SK-N-SH treated with all-trans-retinoic acid at 6 μM for 48 hours (cell line): ENCODE measurements around the gene AZIN2.

ENCODE experiments used
- ATAC-seq: fragments of 200-7000 bp; cut with Tn5 transposase; 3 replicates; pipeline ENCODE4 v1.9.1; 2020; ENCODE audit warnings: mild to moderate bottlenecking, moderate library complexity
- ARNTL ChIP-seq: fragments of 450-650 bp; formaldehyde crosslinking; IDR thresholded peaks from 2 replicates; pipeline ENCODE4 v1.5.0; 2020; ENCODE audit warnings: low read depth, mild to moderate bottlenecking, moderate library complexity, borderline replicate concordance
- BACH2 ChIP-seq: fragments of 250-450 bp; sonication (Bioruptor Pico); IDR thresholded peaks from 2 replicates; pipeline ENCODE4 v1.9.0; 2021; ENCODE audit warnings: mild to moderate bottlenecking, borderline replicate concordance
- CREB5 ChIP-seq: fragments of 250-450 bp; sonication (Bioruptor Pico); IDR thresholded peaks from 2 replicates; pipeline ENCODE4 v1.5.1; 2020; ENCODE audit warnings: low read depth, mild to moderate bottlenecking, moderate library complexity
- CSDC2 ChIP-seq: fragments of 250-450 bp; sonication (Bioruptor Pico); IDR thresholded peaks from 2 replicates; pipeline ENCODE4 v1.5.0; 2020; ENCODE audit warnings: mild to moderate bottlenecking, moderate library complexity
- ESRRG ChIP-seq: fragments of 250-450 bp; sonication (Bioruptor Pico); IDR thresholded peaks from 2 replicates; pipeline ENCODE4 v1.6.1; 2021; ENCODE audit warnings: mild to moderate bottlenecking
- GLIS3 ChIP-seq: fragments of 250-450 bp; sonication (Bioruptor Pico); IDR thresholded peaks from 2 replicates; pipeline ENCODE4 v1.5.0; 2020; ENCODE audit warnings: mild to moderate bottlenecking, moderate library complexity
- OSR1 ChIP-seq: fragments of 250-450 bp; sonication (Bioruptor Pico); IDR thresholded peaks from 2 replicates; pipeline ENCODE4 v1.8.0; 2022; ENCODE audit warnings: moderate library complexity, mild to moderate bottlenecking, inconsistent platforms
- PATZ1 ChIP-seq: fragments of 250-450 bp; sonication (Bioruptor Pico); IDR thresholded peaks from 2 replicates; pipeline ENCODE4 v1.8.0; 2020; ENCODE audit warnings: mild to moderate bottlenecking, moderate library complexity, borderline replicate concordance
- POU6F1 ChIP-seq: fragments of 250-450 bp; sonication (Bioruptor Pico); IDR thresholded peaks from 2 replicates; pipeline ENCODE4 v1.8.0; 2021; ENCODE audit warnings: low read depth, mild to moderate bottlenecking, moderate library complexity, borderline replicate concordance
- PPARA ChIP-seq: fragments of 250-450 bp; sonication (Bioruptor Pico); IDR thresholded peaks from 2 replicates; pipeline ENCODE4 v1.5.0; 2020; ENCODE audit warnings: mild to moderate bottlenecking, borderline replicate concordance
- RARB ChIP-seq: fragments of 250-450 bp; sonication (Bioruptor Pico); IDR thresholded peaks from 2 replicates; pipeline ENCODE4 v1.8.0; 2021; ENCODE audit warnings: mild to moderate bottlenecking, moderate library complexity
- SNAI2 ChIP-seq: fragments of 250-450 bp; sonication (Bioruptor Pico); IDR thresholded peaks from 2 replicates; pipeline ENCODE4 v1.5.0; 2020; ENCODE audit warnings: mild to moderate bottlenecking, moderate library complexity
- TSHZ2 ChIP-seq: fragments of 250-450 bp; sonication (Bioruptor Pico); IDR thresholded peaks from 2 replicates; pipeline ENCODE4 v1.5.0; 2020; ENCODE audit warnings: mild to moderate bottlenecking, moderate library complexity
- ZC3H10 ChIP-seq: fragments of 250-450 bp; sonication (Bioruptor Pico); IDR thresholded peaks from 2 replicates; pipeline ENCODE4 v1.5.1; 2021; ENCODE audit warnings: mild to moderate bottlenecking, moderate library complexity
- ZFP3 ChIP-seq: fragments of 250-450 bp; sonication (Bioruptor Pico); IDR thresholded peaks from 2 replicates; pipeline ENCODE4 v1.5.0; 2020; ENCODE audit warnings: mild to moderate bottlenecking, moderate library complexity
- ZFP30 ChIP-seq: fragments of 450-650 bp; formaldehyde crosslinking; IDR thresholded peaks from 2 replicates; pipeline ENCODE4 v1.5.0; 2022; ENCODE audit warnings: mild to moderate bottlenecking, moderate library complexity
- ZNF565 ChIP-seq: fragments of 450-650 bp; formaldehyde crosslinking; conservative IDR thresholded peaks from 2 replicates; pipeline ENCODE4 v1.5.0; 2020; ENCODE audit warnings: low read depth, mild to moderate bottlenecking, moderate library complexity
- ZNF70 ChIP-seq: fragments of 450-650 bp; formaldehyde crosslinking; IDR thresholded peaks from 2 replicates; pipeline ENCODE4 v1.5.0; 2020; ENCODE audit warnings: mild to moderate bottlenecking, moderate library complexity
- ZNF8 ChIP-seq: fragments of 450-650 bp; formaldehyde crosslinking; IDR thresholded peaks from 2 replicates; pipeline ENCODE4 v1.5.0; 2020; ENCODE audit warnings: mild to moderate bottlenecking, moderate library complexity

The AZIN2 gene

GRCh38 chr1:33047839-33048305 lies 33.1 kb upstream of the AZIN2 start:
- TF ChIP-seq PATZ1 (CRISPR knock-in tag) = no peak
- peak; percentile 78 for ATAC-seq

GRCh38 chr1:33048426-33048825 lies 32.5 kb upstream of the AZIN2 start:
- ATAC-seq = no peak
- no peak for TF ChIP-seq GLIS3 (CRISPR knock-in tag)
- no peak for TF ChIP-seq ZFP30 (CRISPR knock-in tag)
- TF ChIP-seq OSR1 (CRISPR knock-in tag) = no peak
- TF ChIP-seq SNAI2 (CRISPR knock-in tag) = no peak
- no peak for TF ChIP-seq ZNF565 (CRISPR knock-in tag)
- TF ChIP-seq PPARA (CRISPR knock-in tag) = no peak
- TF ChIP-seq ZNF8 (CRISPR knock-in tag) = no peak
- no peak for TF ChIP-seq CREB5 (CRISPR knock-in tag)
- no peak for TF ChIP-seq TSHZ2
- TF ChIP-seq PATZ1 (CRISPR knock-in tag) = no peak
- no peak for TF ChIP-seq ZNF70
- no peak for TF ChIP-seq CSDC2 (CRISPR knock-in tag)
- no peak for TF ChIP-seq RARB (CRISPR knock-in tag)
- TF ChIP-seq ESRRG = no peak
- no peak for TF ChIP-seq BACH2 (CRISPR knock-in tag)
- TF ChIP-seq ZFP3 (CRISPR knock-in tag) = no peak
- no peak for TF ChIP-seq ZC3H10 (CRISPR knock-in tag)
- TF ChIP-seq POU6F1 = no peak
- TF ChIP-seq ARNTL = no peak

- no peak for TF ChIP-seq BACH2 (CRISPR knock-in tag)
- no peak for TF ChIP-seq POU6F1
- no peak for TF ChIP-seq CSDC2 (CRISPR knock-in tag)
- no peak for TF ChIP-seq SNAI2 (CRISPR knock-in tag)
- ATAC-seq = no peak
Observed at GRCh38 chr1:33049371-33049770, 31.6 kb upstream of the AZIN2 start.
